Endothelial cell of umbilical vein (primary cell): ENCODE measurements around the gene TPO. TPM values are rescaled to one million over a fixed set of nuclear protein-coding genes. Genes with fewer than 3 reads are reported as not detected.
"Not testable (repeated sequence)": the region's sequence is repeated elsewhere in the genome, so short reads cannot be mapped to it uniquely, and the experiment has no call there.

Experiments used
- BruUV-seq: library from RNA; stranded (reverse); fragments of 400-500 nt; replicated peaks from 2 replicates; lab custom pipeline; 2021; lab: Mats Ljungman, UMichigan
- CTCF ChIA-PET: fragments of 300-600, 350-600 bp; sonication (Branson Sonifier 250); formaldehyde crosslinking; loops from one replicate; lab custom pipeline; 2021; ENCODE audit warnings: antibody characterized with exemption, inconsistent platforms; lab: Charles Lee
- POLR2A ChIA-PET: fragments of 300-600, 350-600 bp; sonication (Branson Sonifier 250); formaldehyde crosslinking; loops from one replicate; lab custom pipeline; 2021; ENCODE audit warnings: antibody characterized with exemption, inconsistent platforms; lab: Charles Lee
- DNase-seq: peaks from one replicate; pipeline ENCODE4 v3.0.0-alpha.2; 2011; ENCODE audit warnings: low read depth, low spot score
- FAIRE-seq: peaks from 2 replicates; lab custom pipeline; 2011; peaks lifted over from hg19 to GRCh38; lab: Jason Lieb, UNC
- H2AFZ ChIP-seq: 2 replicates; pipeline ENCODE4 v1.6.0; 2012; ENCODE audit warnings: low read depth, low read length, control low read depth, inconsistent platforms
- H3K27ac ChIP-seq: 2 replicates; pipeline ENCODE4 v1.5.1; 2011; ENCODE audit warnings: low read depth, mild to moderate bottlenecking, control low read depth, low read length, moderate library complexity; ENCODE audit not compliant: insufficient read depth
- H3K27me3 ChIP-seq, 2 experiments: 2 replicates each; pipeline versions ENCODE4 v1.6.0 to v1.6.1; 2011; ENCODE audit warnings: low read length in 2 of 2, mixed read lengths in 1 of 2; ENCODE audit not compliant: control insufficient read depth in 2 of 2, insufficient read depth in 2 of 2
- H3K36me3 ChIP-seq, 2 experiments: 2 replicates in 1 of 2; 3 replicates in 1 of 2; pipeline ENCODE4 v1.5.1; 2011; ENCODE audit warnings: low read length in 2 of 2, mild to moderate bottlenecking in 1 of 2, moderate library complexity in 1 of 2; ENCODE audit not compliant: control insufficient read depth in 2 of 2, insufficient read depth in 2 of 2; ENCODE audit errors: extremely low read depth in 1 of 2
- H3K4me1 ChIP-seq: 3 replicates; pipeline ENCODE4 v1.5.1; 2011; ENCODE audit warnings: mild to moderate bottlenecking, low read length; ENCODE audit not compliant: control insufficient read depth, insufficient read depth; ENCODE audit errors: extremely low read depth
- H3K4me2 ChIP-seq: 2 replicates; pipeline ENCODE4 v1.6.1; 2011; ENCODE audit warnings: low read length, control low read depth, mixed read lengths; ENCODE audit not compliant: insufficient read depth
- H3K4me3 ChIP-seq, 3 experiments: fragments of 200-600 bp in 1 of 3; sonication (generic), shearing (Covaris generic) in 1 of 3; replicated peaks in 1 of 3; 2 replicates each; pipeline ENCODE4 v1.5.1; 2011 to 2016; ENCODE audit warnings: control low read depth in 3 of 3, low read length in 3 of 3, mild to moderate bottlenecking in 2 of 3, inconsistent platforms in 1 of 3, low read depth in 1 of 3, moderate library complexity in 1 of 3; ENCODE audit not compliant: insufficient read depth in 1 of 3
- H3K79me2 ChIP-seq: 2 replicates; pipeline ENCODE4 v1.6.0; 2012; ENCODE audit warnings: low read length, inconsistent platforms; ENCODE audit not compliant: control insufficient read depth, insufficient read depth
- H3K9ac ChIP-seq: replicated peaks from 2 replicates; pipeline ENCODE3; 2011; ENCODE audit warnings: low read length, control low read depth; ENCODE audit not compliant: insufficient read depth; ENCODE audit errors: extremely low read depth
- H3K9me1 ChIP-seq: replicated peaks from 3 replicates; pipeline ENCODE4 v1.6.0; 2011; ENCODE audit warnings: mild to moderate bottlenecking, low read length; ENCODE audit not compliant: control insufficient read depth, insufficient read depth; ENCODE audit errors: extremely low read depth
- H3K9me3 ChIP-seq: replicated peaks from 2 replicates; pipeline ENCODE4 v1.5.1; 2012; ENCODE audit warnings: low read length, inconsistent platforms; ENCODE audit not compliant: control insufficient read depth, insufficient read depth
- H4K20me1 ChIP-seq: replicated peaks from 2 replicates; pipeline ENCODE3; 2011; ENCODE audit warnings: mild to moderate bottlenecking, low read length; ENCODE audit not compliant: control insufficient read depth, insufficient read depth; ENCODE audit errors: extremely low read depth
- CTCF ChIP-seq, 2 donors: IDR thresholded peaks; 1 replicate in 1 of 2; 2 replicates in 1 of 2; pipeline ENCODE4 v1.5.1; 2011; ENCODE audit warnings: low read length in 2 of 2, mild to moderate bottlenecking in 2 of 2, moderate library complexity in 2 of 2, control low read depth in 1 of 2, inconsistent platforms in 1 of 2, low read depth in 1 of 2; ENCODE audit not compliant: insufficient read depth in 1 of 2; ENCODE audit errors: extremely low read depth in 1 of 2
- EZH2 ChIP-seq: IDR thresholded peaks from 2 replicates; pipeline ENCODE4 v1.6.1; 2012; ENCODE audit warnings: borderline replicate concordance, low read depth, mild to moderate bottlenecking, moderate library complexity, low read length, inconsistent platforms; ENCODE audit not compliant: severe bottlenecking
- FOS ChIP-seq: IDR thresholded peaks from 2 replicates; pipeline ENCODE4 v1.6.1; 2011; ENCODE audit warnings: mild to moderate bottlenecking, low read length, moderate library complexity, borderline replicate concordance; ENCODE audit not compliant: insufficient read depth
- GATA2 ChIP-seq: IDR thresholded peaks from 2 replicates; pipeline ENCODE4 v1.7.0; 2011; ENCODE audit warnings: low read depth, mild to moderate bottlenecking, moderate library complexity, mixed read lengths, low read length; ENCODE audit not compliant: insufficient read length, insufficient read depth
- JUN ChIP-seq: IDR thresholded peaks from 2 replicates; pipeline ENCODE4 v1.6.1; 2011; ENCODE audit warnings: borderline replicate concordance, low read depth; ENCODE audit not compliant: insufficient read length, insufficient read depth
- MYC ChIP-seq: IDR thresholded peaks from one replicate; pipeline ENCODE4 v1.6.1; 2011; ENCODE audit warnings: mild to moderate bottlenecking, low read depth, low read length
- POLR2A ChIP-seq: IDR thresholded peaks from 2 replicates; pipeline ENCODE4 v1.6.1; 2012; ENCODE audit warnings: low read depth, mild to moderate bottlenecking, control low read depth, low read length
- POLR2AphosphoS5 ChIP-seq: IDR thresholded peaks from 2 replicates; pipeline ENCODE4 v1.6.1; 2012; ENCODE audit warnings: low read depth, mild to moderate bottlenecking, control low read depth, low read length, moderate library complexity; ENCODE audit not compliant: insufficient read depth
- dilution Hi-C: fragments of 300-500 bp; cut with MboI; formaldehyde crosslinking; loops from one replicate; pipeline ENCODE4 v1.15.0; 2019; ENCODE audit warnings: low sequenced_read_pairs; ENCODE audit not compliant: extremely low pct_ligation_motif_present
- intact Hi-C: fragments of 100-400 bp; cut with micrococcal nuclease; formaldehyde crosslinking; loops from one replicate; pipeline ENCODE4 v1.10.0; 2022
- polyA plus RNA-seq, 4 experiments: library from polyadenylated mRNA; depleted of rRNA in 3 of 4; stranded (reverse) in 3 of 4; unstranded in 1 of 4; fragments of >200 nt; gene quantifications; 2 replicates each; pipeline versions ENCODE4 v1.2.1 to v1.2.3, GENCODE V29; 2011 to 2012; ENCODE audit warnings: missing spikeins in 1 of 4
- total RNA-seq: library from RNA; stranded (reverse); gene quantifications from 2 replicates; pipeline ENCODE4 v1.2.3, GENCODE V29; 2021
- TF ChIP-seq, protein P1 (sequence below): IDR thresholded peaks from 2 replicates; pipeline ENCODE4 v1.6.1; 2011; ENCODE audit not compliant: insufficient read depth, insufficient read length

The TPO gene
- total and polyA plus RNA-seq, 2 donors (not counting 3 experiments of a cell fraction or from before 2014, with no cell fraction given): not detected

DNA sequence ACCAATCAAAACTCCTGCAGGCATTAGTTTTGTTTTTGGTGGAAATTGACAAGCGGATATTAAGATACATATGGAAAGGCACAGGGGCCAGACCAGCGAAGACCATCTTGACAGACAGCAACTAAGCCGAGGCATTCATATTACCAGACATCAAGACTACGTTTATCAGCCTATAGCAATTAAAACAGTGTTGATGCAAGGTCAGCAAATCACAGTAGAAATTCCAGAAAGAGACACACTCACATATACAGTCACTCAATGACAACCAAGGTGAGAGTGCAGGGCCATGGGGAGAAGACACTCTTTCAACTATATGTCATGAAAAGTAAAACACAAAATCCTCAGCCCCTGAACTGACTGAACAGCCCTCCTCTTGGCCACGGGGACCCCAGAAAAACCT is 164.6 kb downstream of the TPO start:
- no peaks in the 10 kb centered on the region for H3K27me3 ChIP-seq
- H3K27ac ChIP-seq: no peak overlapping the region
- POLR2A ChIA-PET: no interaction called here
- no peaks in the 10 kb centered on the region for H3K9me1 ChIP-seq
- no peaks in the 10 kb centered on the region for H3K79me2 ChIP-seq
- no peak overlapping the region for H2AFZ ChIP-seq
- DNase-seq: no peak
- H3K4me3 ChIP-seq: no peak overlapping the region
- no TSS peak for BruUV-seq
- no peak overlapping the region for H3K4me2 ChIP-seq
- FAIRE-seq: no peak
- dilution Hi-C loops: no loop called here
- CTCF ChIA-PET: no interaction called here
- TF ChIP-seq, protein P1, sequence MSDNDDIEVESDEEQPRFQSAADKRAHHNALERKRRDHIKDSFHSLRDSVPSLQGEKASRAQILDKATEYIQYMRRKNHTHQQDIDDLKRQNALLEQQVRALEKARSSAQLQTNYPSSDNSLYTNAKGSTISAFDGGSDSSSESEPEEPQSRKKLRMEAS: no peak
- TF ChIP-seq JUN: no peak
- no peak for TF ChIP-seq CTCF (IDR thresholded peaks at IDR 0.05; ENCODE audit: extremely low read depth in 1 of 2, insufficient read depth in 1 of 2, low read depth in 1 of 2, low read length in 2 of 2)
- TF ChIP-seq POLR2AphosphoS5: no peak
- no peak for TF ChIP-seq POLR2A
- no peak for TF ChIP-seq EZH2
- no peak for TF ChIP-seq GATA2
- TF ChIP-seq FOS: no peak
- TF ChIP-seq MYC: no peak
- no peaks in the 10 kb centered on the region for H3K9me3 ChIP-seq
- intact Hi-C loops: no loop called here
- no peaks in the 10 kb centered on the region for H3K36me3 ChIP-seq
- H3K4me1 ChIP-seq: no peaks in the 10 kb centered on the region
- H4K20me1 ChIP-seq: no peaks in the 10 kb centered on the region
- H3K9ac ChIP-seq: no peak overlapping the region

DNA sequence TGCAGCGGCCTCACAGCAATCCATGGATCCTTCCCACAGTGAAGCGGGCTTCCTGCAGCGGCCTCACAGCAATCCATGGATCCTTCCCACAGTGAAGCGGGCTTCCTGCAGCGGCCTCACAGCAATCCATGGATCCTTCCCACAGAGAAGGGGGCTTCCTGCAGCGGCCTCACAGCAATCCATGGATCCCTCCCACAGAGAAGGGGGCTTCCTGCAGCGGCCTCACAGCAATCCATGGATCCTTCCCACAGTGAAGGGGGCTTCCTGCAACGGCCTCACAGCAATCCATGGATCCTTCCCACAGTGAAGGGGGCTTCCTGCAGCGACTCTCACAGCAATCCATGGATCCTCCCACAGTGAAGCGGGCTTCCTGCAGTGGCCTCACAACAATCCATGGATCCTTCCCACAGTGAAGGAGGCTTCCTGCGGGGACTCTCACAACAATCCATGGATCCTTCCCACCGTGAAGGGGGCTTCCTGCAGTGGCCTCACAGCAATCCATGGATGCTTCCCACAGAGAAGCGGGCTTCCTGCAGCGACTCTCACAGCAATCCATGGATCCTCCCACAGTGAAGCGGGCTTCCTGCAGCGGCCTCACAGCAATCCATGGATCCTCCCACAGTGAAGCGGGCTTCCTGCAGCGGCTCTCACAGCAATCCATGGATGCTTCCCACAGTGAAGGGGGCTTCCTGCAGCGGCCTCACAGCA is 168.1 kb downstream of the TPO start:
- H3K27ac ChIP-seq, POLR2A ChIA-PET, H3K27me3 ChIP-seq, H3K9ac ChIP-seq, DNase-seq, CTCF ChIA-PET, H3K79me2 ChIP-seq, H3K4me1 ChIP-seq, dilution Hi-C loops, H3K4me3 ChIP-seq, H3K9me1 ChIP-seq, H4K20me1 ChIP-seq, H2AFZ ChIP-seq, intact Hi-C loops, BruUV-seq, FAIRE-seq, H3K36me3 ChIP-seq, H3K9me3 ChIP-seq, H3K4me2 ChIP-seq: not testable (repeated sequence)
